ENCODE results near the gene HNRNPA3.

GRCh38 chr2:177188482-177189469 lies 23.8 kb upstream of the HNRNPA3 start:
- TF ChIP-seq CTCF (IDR thresholded peaks at IDR 0.05; ENCODE audit: insufficient read depth, low read length, poor library complexity, severe bottlenecking) (no peak), EZH2phosphoT487 (conservative IDR thresholded peaks at IDR 0.05; ENCODE audit: low read length) (no peak)
